A549 (cell line): Measurements from ENCODE around the gene INTS6. TPM values are rescaled to one million over a fixed set of nuclear protein-coding genes. Genes with fewer than 3 reads are reported as not detected.

ENCODE experiments used
- ATAC-seq, 2 experiments: fragments of 200-7000 bp in 1 of 2; fragments of >200 bp in 1 of 2; cut with Nextera tagmentation in 1 of 2; cut with Tn5 transposase in 1 of 2; 3 replicates each; pipeline versions ENCODE4 v1.8.0 to v1.9.1; 2018 to 2020; ENCODE audit warnings: mild to moderate bottlenecking in 1 of 2, moderate library complexity in 1 of 2
- CTCF ChIA-PET: fragments of 300-600 bp; sonication (Branson Sonifier 250); formaldehyde crosslinking; extraction: SDS; loops from one replicate; lab custom pipeline; 2021; ENCODE audit warnings: antibody characterized with exemption, inconsistent platforms; lab: Yijun Ruan, JAX
- POLR2A ChIA-PET: fragments of 350-600 bp; formaldehyde crosslinking; extraction: SDS; loops from one replicate; lab custom pipeline; 2021; ENCODE audit warnings: antibody characterized with exemption, inconsistent platforms; lab: Yijun Ruan, JAX
- DNase-seq, 2 experiments: peaks; one replicate each; pipeline versions ENCODE4 v3.0.0 to v3.0.0-alpha.2; 2011 to 2016; ENCODE audit warnings: low read depth in 1 of 2, low spot score in 1 of 2
- FAIRE-seq: peaks from 2 replicates; lab custom pipeline; 2011; peaks lifted over from hg19 to GRCh38; lab: Jason Lieb, UNC
- H3K27ac ChIP-seq, 2 experiments: fragments of >200 bp; sonication (Bioruptor Twin); formaldehyde crosslinking; 3 replicates each; pipeline ENCODE4 v1.5.1; 2016 to 2017
- H3K4me1 ChIP-seq: fragments of >200 bp; sonication (Bioruptor Twin); formaldehyde crosslinking; 3 replicates; pipeline ENCODE4 v1.6.1; 2016
- H3K4me2 ChIP-seq: fragments of >200 bp; sonication (Bioruptor Twin); formaldehyde crosslinking; 3 replicates; pipeline ENCODE4 v1.6.1; 2016
- H3K4me3 ChIP-seq: fragments of >200 bp; sonication (Bioruptor Twin); formaldehyde crosslinking; 3 replicates; pipeline ENCODE4 v1.5.1; 2016
- H3K9me3 ChIP-seq: fragments of >200 bp; sonication (Bioruptor Twin); formaldehyde crosslinking; 3 replicates; pipeline ENCODE4 v1.6.1; 2016
- BHLHE40 ChIP-seq: IDR thresholded peaks from 2 replicates; pipeline ENCODE4 v1.6.1; 2012; ENCODE audit warnings: low read depth, low read length, inconsistent platforms
- CEBPB ChIP-seq, 2 experiments: fragments of >200 bp in 1 of 2; sonication (Bioruptor Twin) in 1 of 2; formaldehyde crosslinking in 1 of 2; IDR thresholded peaks; 2 replicates each; pipeline ENCODE4 v1.6.1; 2012 to 2016
- CHD4 ChIP-seq: fragments of 200-600 bp; sonication (generic); IDR thresholded peaks from 2 replicates; pipeline ENCODE4 v1.6.1; 2016; ENCODE audit warnings: antibody characterized with exemption, mild to moderate bottlenecking, borderline replicate concordance
- ELK1 ChIP-seq: fragments of 150-350 bp; IDR thresholded peaks from 2 replicates; pipeline ENCODE4 v1.6.1; 2014; ENCODE audit warnings: low read depth, mild to moderate bottlenecking, low read length
- EP300 ChIP-seq, 2 experiments: fragments of >200 bp; sonication (Bioruptor Twin); formaldehyde crosslinking; IDR thresholded peaks; 2 replicates in 1 of 2; 3 replicates in 1 of 2; pipeline ENCODE4 v1.6.1; 2016 to 2017
- ESRRA ChIP-seq: fragments of 150-350 bp; IDR thresholded peaks from 2 replicates; pipeline ENCODE4 v1.6.1; 2014; ENCODE audit warnings: mild to moderate bottlenecking, low read length, borderline replicate concordance
- FOSL2 ChIP-seq, 2 experiments: fragments of 450-650 bp in 1 of 2; fragments of >200 bp in 1 of 2; sonication (Bioruptor Twin) in 1 of 2; formaldehyde crosslinking; IDR thresholded peaks; 2 replicates each; pipeline versions ENCODE4 v1.5.0 to v1.6.1; 2016 to 2020; ENCODE audit warnings: mild to moderate bottlenecking in 1 of 2, moderate library complexity in 1 of 2
- HDAC2 ChIP-seq: fragments of 200-600 bp; sonication (generic); IDR thresholded peaks from 2 replicates; pipeline ENCODE4 v1.6.1; 2016
- HES2 ChIP-seq: fragments of >200 bp; sonication (Bioruptor Twin); formaldehyde crosslinking; IDR thresholded peaks from 2 replicates; pipeline ENCODE4 v1.6.1; 2016
- HEYL ChIP-seq: fragments of 250-450 bp; sonication (Bioruptor Pico); IDR thresholded peaks from 2 replicates; pipeline ENCODE4 v1.8.0; 2021; ENCODE audit warnings: mild to moderate bottlenecking, moderate library complexity
- HOXB13 ChIP-seq: fragments of 250-450 bp; sonication (Bioruptor Pico); IDR thresholded peaks from 2 replicates; pipeline ENCODE4 v1.5.0; 2020; ENCODE audit warnings: low read depth, mild to moderate bottlenecking, moderate library complexity
- JUN ChIP-seq, 2 experiments: fragments of >200 bp; sonication (Bioruptor Twin); formaldehyde crosslinking; IDR thresholded peaks; 2 replicates in 1 of 2; 3 replicates in 1 of 2; pipeline ENCODE4 v1.6.1; 2016 to 2017
- JUNB ChIP-seq: fragments of >200 bp; sonication (Bioruptor Twin); formaldehyde crosslinking; IDR thresholded peaks from 2 replicates; pipeline ENCODE4 v1.6.1; 2016
- KDM5A ChIP-seq: fragments of 200-600 bp; sonication (generic); IDR thresholded peaks from 2 replicates; pipeline ENCODE4 v1.6.1; 2016; ENCODE audit warnings: antibody characterized with exemption, mild to moderate bottlenecking
- MAX ChIP-seq: IDR thresholded peaks from 2 replicates; pipeline ENCODE4 v1.6.1; 2012
- MYC ChIP-seq: IDR thresholded peaks from 2 replicates; pipeline ENCODE4 v1.6.1; 2012; ENCODE audit warnings: mild to moderate bottlenecking, inconsistent platforms, low read length, improper control_type of control experiment, borderline replicate concordance
- NFE2L2 ChIP-seq: fragments of 150-350 bp; conservative IDR thresholded peaks from 2 replicates; pipeline ENCODE4 v1.6.1; 2014; ENCODE audit warnings: low read length
- NPAS2 ChIP-seq: fragments of 250-450 bp; sonication (Bioruptor Pico); IDR thresholded peaks from 2 replicates; pipeline ENCODE4 v1.8.0; 2022; ENCODE audit warnings: mild to moderate bottlenecking, moderate library complexity, borderline replicate concordance
- POLR2AphosphoS2 ChIP-seq: conservative IDR thresholded peaks from 2 replicates; pipeline ENCODE4 v1.6.1; 2012; ENCODE audit warnings: low read length, improper control_type of control experiment, inconsistent platforms
- RARB ChIP-seq: fragments of 250-450 bp; sonication (Bioruptor Pico); IDR thresholded peaks from 2 replicates; pipeline ENCODE4 v1.8.0; 2021; ENCODE audit warnings: mild to moderate bottlenecking, moderate library complexity
- RCOR1 ChIP-seq: fragments of 150-350 bp; IDR thresholded peaks from 2 replicates; pipeline ENCODE4 v1.6.1; 2014; ENCODE audit warnings: antibody characterized with exemption, low read length, low read depth
- RNF2 ChIP-seq: fragments of 200-600 bp; sonication (generic); IDR thresholded peaks from 2 replicates; pipeline ENCODE4 v1.6.1; 2016; ENCODE audit warnings: low read depth, mild to moderate bottlenecking, antibody characterized with exemption, moderate library complexity, borderline replicate concordance
- SMC3 ChIP-seq: fragments of >200 bp; sonication (Bioruptor Twin); formaldehyde crosslinking; IDR thresholded peaks from 3 replicates; pipeline ENCODE4 v1.6.1; 2018; ENCODE audit warnings: inconsistent platforms
- ZNF302 ChIP-seq: fragments of 250-450 bp; sonication (Bioruptor Pico); IDR thresholded peaks from 2 replicates; pipeline ENCODE4 v1.9.0; 2021; ENCODE audit warnings: inconsistent platforms, mild to moderate bottlenecking, moderate library complexity
- ZSCAN20 ChIP-seq: fragments of 250-450 bp; sonication (Bioruptor Pico); IDR thresholded peaks from 2 replicates; pipeline ENCODE4 v1.8.0; 2022; ENCODE audit warnings: mild to moderate bottlenecking, moderate library complexity
- WGBS: methylation state at CpG from one replicate; pipeline ENCODE4 v1.1.6; 2017; ENCODE audit errors: missing lambda C conversion rate; 5-methylcytosine and 5-hydroxymethylcytosine counted together
- polyA plus RNA-seq, 4 experiments: library from polyadenylated mRNA; depleted of rRNA in 3 of 4; stranded (reverse); fragments of >200 nt; fragmentation: RNase III in 1 of 4; extraction: RNeasy Plus Mini Kit Qiagen cat#74134 plus additional on column Dnase treatment in 1 of 4; gene quantifications; 2 replicates in 3 of 4; 3 replicates in 1 of 4; pipeline ENCODE4 v1.2.3, GENCODE V29; 2011 to 2017
- TF ChIP-seq, protein P1 (sequence below): IDR thresholded peaks from 2 replicates; pipeline ENCODE4 v1.6.1; 2012; ENCODE audit warnings: low read depth, borderline replicate concordance

INTS6 gene
- polyA plus RNA-seq, 2 of the 4 experiments (the other 2 are of a cell fraction) = 11.5 to 37.1 TPM

DNA sequence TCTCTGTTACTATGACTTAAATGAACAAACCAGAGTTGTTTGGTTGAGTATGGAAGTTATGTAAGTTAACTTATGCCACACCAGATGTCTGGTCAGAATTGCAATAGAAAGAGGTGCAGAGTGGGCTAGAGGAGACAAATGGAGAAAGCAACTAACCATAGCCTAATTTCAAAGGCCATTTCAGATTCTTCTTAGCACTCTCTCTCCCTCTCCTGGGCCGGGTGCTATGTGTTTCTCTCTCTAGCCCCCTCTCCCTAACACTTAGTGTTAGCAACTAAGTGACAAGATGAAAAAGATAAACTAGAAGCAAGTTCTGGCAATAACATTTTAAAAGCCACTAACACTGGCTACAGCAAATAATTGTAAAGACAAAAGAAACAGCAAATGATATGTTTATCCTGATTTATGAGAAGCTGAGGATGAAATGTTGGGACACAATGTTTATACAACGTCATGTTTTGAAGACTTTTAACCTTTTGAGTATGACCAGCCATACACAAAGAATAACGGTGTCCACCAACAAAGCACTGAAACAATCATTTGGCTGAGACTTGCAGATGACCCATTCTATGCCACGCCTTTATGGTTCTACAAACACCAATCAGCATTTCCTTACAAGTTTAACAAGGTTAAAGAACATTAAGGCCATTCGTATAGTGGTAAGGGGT lies 94.8 kb downstream of the INTS6 start (continued):
- no peak for TF ChIP-seq NPAS2 (CRISPR knock-in tag)

- Histone ChIP-seq H3K4me3 (no peak overlapping the region), H3K27ac (no peak overlapping the region), H3K4me1 (peaks cover 3% of the 10 kb centered on the region; the same call in 1 of the 3 replicates), H3K9me3 (no peaks in the 10 kb centered on the region), H3K4me2 (no peak overlapping the region)
- no peak for TF ChIP-seq HOXB13 (CRISPR knock-in tag)
- TF ChIP-seq KDM5A = no peak
- TF ChIP-seq HES2 = no peak
- TF ChIP-seq ZSCAN20 = no peak
- no peak for TF ChIP-seq CHD4
- no peak for TF ChIP-seq HEYL (CRISPR knock-in tag)
- TF ChIP-seq POLR2AphosphoS2 = no peak
- TF ChIP-seq RCOR1 = no peak
- TF ChIP-seq HDAC2 = no peak
- TF ChIP-seq NFE2L2 = no peak
- TF ChIP-seq, protein P1, sequence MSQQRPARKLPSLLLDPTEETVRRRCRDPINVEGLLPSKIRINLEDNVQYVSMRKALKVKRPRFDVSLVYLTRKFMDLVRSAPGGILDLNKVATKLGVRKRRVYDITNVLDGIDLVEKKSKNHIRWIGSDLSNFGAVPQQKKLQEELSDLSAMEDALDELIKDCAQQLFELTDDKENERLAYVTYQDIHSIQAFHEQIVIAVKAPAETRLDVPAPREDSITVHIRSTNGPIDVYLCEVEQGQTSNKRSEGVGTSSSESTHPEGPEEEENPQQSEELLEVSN = no peak
- no peak for TF ChIP-seq EP300 (IDR thresholded peaks at IDR 0.05)
- ATAC-seq (no peak), FAIRE-seq (no peak), DNase-seq (no peak)
- WGBS = 40% methylated on average over 2 of the region's 2 CpGs
- CTCF ChIA-PET = no interaction called here
- POLR2A ChIA-PET = no interaction called here
Observed at GRCh38 chr13:51355217-51355616, 97.6 kb downstream of the INTS6 start.

DNA sequence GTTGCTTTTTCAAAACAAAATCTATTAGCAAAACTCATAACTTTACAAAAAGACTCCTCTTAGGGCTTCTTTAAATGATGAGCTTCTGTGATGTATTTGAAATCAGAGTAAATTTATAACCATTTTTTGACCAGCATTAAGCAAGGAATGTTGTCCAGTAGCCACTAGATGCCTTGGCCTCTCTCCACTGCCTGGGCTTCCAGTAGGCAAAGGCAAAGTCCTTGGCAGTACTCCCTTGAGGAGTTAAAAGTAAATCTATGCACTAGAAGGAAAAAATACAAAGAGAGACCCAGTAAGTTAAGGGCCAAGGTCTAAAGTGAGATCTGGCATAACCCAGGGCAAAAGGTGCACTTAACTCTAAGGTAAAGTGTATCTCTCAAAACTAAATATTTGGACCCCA lies 103.8 kb downstream of the INTS6 start:
- H3K4me2 ChIP-seq = no peak overlapping the region
- no peak for DNase-seq
- H3K4me1 ChIP-seq = peaks cover 3% of the 10 kb centered on the region; the same call in 1 of the 3 replicates
- TF ChIP-seq RARB (CRISPR knock-in tag) (no peak), ZNF302 (CRISPR knock-in tag) (no peak), MYC (no peak), EP300 (IDR thresholded peaks at IDR 0.05) (no peak), FOSL2 (IDR thresholded peaks at IDR 0.05) (no peak), FOSL2 (CRISPR knock-in tag; IDR thresholded peaks at IDR 0.05) (no peak), BHLHE40 (no peak), CEBPB (IDR thresholded peaks at IDR 0.05) (no peak), JUNB (no peak), MAX (no peak), RNF2 (no peak), ELK1 (no peak), SMC3 (no peak), ESRRA (no peak), JUN (IDR thresholded peaks at IDR 0.05) (no peak), CHD4 (no peak)
- TF ChIP-seq, protein P1 = no peak
- TF ChIP-seq, all 56 proteins: peak for 0
- Histone ChIP-seq H3K27ac (no peak overlapping the region), H3K4me3 (no peak overlapping the region), H3K9me3 (no peaks in the 10 kb centered on the region)
- FAIRE-seq (no peak), ATAC-seq (no peak)
- POLR2A ChIA-PET = no interaction called here
- CTCF ChIA-PET = interaction anchor here (0.7 kb wide), 1 partner anchor 94 kb away, joined by 3 read pairs; no protein-coding TSS in a partner anchor
